ENCODE results near the gene ZMYND8.

- TF ChIP-seq CTCF (conservative IDR thresholded peaks at IDR 0.05) (no peak), ZFX (IDR thresholded peaks at IDR 0.05) (no peak)
Observed at GRCh38 chr20:47213966-47214365, 142.5 kb downstream of the ZMYND8 start.
